Activated T-helper 1 cell treated with anti-CD3 and anti-CD28 coated beads, Interleukin-2, amount 50 U/mL, for 16 hours (primary cell): ENCODE results near the gene AP1S3.
"Not testable (repeated sequence)": the region's sequence is repeated elsewhere in the genome, so short reads cannot be mapped to it uniquely, and the experiment has no call there.

ENCODE experiments used
- DNase-seq, 2 donors: peaks; one replicate each; pipeline ENCODE4 v3.0.0-alpha.2; 2020; ENCODE audit warnings: low read depth in 1 of 2, low spot score in 1 of 2

The AP1S3 gene

DNA sequence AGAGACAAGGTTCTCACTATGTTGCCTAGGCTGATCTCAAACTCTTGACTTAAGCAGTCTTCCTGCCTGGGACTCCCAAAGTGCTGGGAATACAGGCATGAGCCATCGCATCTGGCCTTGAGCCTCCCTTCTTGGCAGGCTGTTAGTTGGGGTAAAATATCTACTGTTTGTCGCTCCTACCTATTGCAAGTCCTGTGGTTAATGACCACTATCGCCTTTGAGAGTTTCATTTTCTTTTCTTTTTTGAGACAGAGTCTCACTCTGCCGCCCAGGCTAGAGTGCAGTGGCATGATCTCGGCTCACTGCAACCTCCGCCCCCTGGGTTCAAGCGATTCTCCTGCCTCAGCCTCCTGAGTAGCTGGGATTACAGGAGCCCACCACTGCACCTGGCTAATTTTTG, 75.6 kb downstream of the AP1S3 start:
- not testable (repeated sequence) for DNase-seq

DNA sequence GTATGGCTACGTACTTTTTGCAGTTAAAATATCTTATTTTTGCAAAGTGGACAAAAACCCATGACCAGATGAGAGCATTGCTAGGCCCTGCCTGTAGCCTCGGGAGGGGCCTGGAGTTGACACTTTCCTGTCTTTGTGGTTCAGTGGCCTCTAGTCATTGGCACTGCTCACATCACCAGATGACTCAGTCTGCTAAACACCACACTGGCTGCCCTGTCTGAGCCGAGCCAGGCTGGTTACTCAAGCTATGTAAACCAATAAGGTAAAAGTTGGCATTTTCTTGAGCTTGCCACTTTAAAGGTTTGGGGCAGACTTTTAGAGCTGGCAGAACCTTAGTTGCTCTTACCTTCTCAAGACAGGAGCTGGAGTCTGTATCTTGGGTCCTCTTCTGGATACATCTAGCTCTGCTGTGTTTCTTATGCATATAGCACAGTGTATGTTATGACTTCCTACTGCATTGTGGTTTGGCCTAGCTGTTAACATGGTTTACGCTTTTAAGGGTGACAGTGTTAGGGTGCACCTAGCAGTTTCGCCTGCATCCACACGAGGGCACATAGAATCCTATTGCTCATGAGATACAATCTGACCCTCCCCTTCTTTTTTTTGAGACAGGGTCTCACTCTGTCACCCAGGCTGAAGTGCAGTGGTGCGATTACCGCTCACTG, 76.4 kb downstream of the AP1S3 start:
- peak in 1 of 2 donors; percentile 7 for DNase-seq

DNA sequence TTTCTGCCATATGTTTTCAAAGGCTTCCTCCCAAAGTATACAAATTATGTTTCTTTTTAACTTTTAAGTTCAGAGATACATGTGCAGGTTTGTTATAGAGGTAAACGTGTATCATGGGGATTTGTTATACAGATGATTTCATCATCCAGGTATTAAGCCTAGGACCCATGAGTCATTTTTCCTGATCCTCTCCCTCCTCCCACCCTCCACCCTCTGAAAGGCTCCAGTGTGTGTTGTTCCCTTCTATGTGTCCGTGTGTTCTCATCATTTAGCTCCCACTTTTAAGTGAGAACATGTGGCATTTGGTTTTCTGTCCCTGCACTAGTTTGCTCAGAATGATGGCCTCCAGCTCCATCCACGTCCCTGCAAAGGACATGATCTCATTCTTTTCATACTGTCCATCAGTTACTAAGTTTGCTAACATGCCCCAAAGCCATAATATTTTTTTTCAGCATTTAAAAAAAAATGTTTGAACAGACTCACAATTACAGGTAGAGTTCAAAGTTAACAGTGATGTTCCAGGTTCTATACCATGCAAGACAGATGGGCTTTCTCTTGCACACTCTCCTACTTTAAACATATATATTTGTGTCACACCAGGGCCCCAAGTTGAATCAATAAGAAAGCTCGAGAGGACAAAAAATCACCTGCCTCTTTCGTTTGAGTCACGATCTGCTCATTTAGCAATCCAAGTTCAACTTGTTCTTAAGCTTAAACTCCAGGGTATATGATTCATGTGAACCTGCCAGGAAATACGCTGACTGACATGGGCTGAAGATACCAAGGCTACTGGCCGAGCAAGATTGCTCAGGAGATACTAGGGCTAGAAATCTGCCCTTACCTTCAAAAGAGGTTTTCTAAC, 77.6 kb downstream of the AP1S3 start:
- no peak for DNase-seq

DNA sequence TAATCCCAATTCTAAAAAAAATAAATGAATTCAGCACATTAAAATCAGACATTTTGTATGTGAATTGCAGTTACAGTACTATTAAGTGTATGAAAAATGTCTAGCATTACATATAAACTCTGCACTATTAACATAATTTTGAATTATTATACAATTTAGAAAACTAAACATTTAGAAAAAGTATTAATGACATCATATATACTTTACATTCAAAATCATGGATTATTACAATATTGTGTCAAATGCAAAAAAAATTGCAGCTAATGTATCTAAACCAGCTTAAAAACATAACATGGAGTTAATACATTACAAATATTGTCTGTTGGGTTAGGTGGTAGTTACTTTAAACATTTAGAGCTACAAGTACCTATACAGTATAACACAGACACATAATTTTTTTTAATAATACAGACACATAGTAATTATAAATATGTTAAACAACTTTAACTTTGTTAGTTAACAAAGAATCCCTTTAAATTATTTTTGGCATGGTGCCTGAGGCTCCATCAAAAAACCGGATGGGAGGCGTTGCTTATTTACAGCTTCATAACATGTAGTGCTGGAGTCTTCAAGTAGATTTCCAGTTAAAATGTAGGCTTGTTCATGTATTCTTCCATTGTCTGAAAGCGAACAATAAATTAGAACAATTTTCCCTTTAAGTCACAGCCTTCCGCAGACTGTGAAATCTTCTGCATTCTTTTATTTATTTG, 79.1 kb downstream of the AP1S3 start:
- no peak for DNase-seq

- DNase-seq = no peak
Measured at GRCh38 chr2:223753940-223754339, 83.4 kb downstream of the AP1S3 start.

DNA sequence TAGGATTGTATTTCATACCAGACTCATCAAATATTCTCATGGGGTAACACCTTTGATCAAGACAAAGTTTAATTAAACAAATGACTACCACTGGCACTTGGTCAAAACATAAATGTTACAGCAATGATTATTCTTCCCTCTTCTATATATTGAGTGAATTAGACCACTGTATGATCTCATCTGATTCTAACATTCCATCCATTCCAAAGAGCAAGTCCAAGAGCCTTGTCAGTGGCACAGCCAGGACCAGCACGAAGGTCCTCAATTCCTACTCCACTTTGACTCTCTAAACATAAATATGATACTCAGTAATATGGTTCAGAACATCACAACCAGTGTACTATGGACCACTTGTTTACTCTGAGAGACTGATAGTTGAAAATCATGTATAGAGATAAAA, 86.4 kb downstream of the AP1S3 start:
- no peak for DNase-seq

GRCh38 chr2:223747392-223748042, 89.9 kb downstream of the AP1S3 start:
- DNase-seq = no peak

DNA sequence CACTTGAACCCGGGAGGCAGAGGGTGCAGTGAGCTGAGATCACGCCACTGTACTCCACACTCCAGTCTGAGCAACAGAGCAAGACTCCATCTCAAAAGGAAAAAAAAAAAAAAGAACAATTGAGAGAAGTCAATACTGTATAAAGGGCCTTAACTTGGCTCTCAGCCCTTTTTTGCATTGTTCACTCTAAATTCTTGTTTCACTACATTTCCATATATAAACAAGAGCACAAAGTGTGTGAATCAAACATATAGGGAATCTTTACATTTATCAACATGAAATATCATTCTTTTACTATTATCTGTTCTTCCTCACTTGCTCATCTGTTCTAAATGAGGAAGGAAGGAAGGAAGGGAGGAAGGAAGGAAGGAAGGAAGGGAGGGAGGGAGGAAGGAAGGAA, 90.8 kb downstream of the AP1S3 start:
- no peak for DNase-seq

DNA sequence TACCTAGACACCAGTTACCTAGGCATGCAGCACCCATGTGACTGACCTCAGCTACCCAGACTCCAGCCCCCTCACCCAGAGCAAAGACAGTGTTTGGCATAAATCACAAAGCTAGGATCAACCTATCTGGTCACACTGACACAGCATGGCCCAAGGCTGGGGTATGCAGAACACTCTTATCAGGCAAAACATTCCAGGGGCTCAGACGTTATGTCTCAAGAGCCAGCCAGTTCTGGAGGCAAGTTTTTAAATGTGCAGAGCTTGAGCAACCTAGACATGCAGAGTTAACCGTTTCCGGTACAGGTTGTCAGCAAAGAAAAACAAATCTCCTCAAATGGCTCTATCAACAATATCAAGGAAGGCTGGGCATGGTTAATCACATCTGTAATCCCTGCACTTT, 92.8 kb downstream of the AP1S3 start:
- DNase-seq = no peak

GRCh38 chr2:223740679-223741078, 96.7 kb downstream of the AP1S3 start:
- no peak for DNase-seq

- DNase-seq = no peak
Measured at GRCh38 chr2:223737207-223737606, 100.2 kb downstream of the AP1S3 start.

GRCh38 chr2:223736488-223736887, 100.9 kb downstream of the AP1S3 start:
- no peak for DNase-seq

DNA sequence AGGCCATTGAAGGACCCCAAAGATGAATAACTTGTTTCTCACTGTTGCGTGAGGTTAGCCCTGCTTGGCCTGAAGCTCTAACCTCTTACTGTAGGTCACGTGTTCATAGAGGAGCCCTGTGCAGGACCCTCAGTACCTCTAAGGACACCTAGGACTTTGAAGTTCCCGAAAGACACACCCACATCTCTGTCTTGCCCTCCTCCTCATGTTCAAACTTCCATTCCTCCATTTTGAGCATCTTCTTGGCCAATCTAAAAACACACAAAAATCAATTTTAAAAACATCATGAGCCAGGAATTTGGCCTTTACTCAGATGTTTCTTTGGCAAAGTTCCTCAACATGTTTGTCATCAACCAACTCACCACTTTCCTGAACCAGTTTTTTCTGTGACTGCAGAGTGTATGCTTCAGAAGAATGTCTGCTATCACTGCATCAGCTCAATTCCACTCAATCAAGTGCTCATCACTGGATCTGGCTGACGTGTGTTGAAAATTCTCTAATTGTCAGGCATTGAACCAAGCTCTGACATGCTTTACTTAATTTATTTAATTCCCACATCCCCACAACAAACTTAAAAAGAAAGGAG, 101.6 kb downstream of the AP1S3 start:
- DNase-seq = no peak

DNA sequence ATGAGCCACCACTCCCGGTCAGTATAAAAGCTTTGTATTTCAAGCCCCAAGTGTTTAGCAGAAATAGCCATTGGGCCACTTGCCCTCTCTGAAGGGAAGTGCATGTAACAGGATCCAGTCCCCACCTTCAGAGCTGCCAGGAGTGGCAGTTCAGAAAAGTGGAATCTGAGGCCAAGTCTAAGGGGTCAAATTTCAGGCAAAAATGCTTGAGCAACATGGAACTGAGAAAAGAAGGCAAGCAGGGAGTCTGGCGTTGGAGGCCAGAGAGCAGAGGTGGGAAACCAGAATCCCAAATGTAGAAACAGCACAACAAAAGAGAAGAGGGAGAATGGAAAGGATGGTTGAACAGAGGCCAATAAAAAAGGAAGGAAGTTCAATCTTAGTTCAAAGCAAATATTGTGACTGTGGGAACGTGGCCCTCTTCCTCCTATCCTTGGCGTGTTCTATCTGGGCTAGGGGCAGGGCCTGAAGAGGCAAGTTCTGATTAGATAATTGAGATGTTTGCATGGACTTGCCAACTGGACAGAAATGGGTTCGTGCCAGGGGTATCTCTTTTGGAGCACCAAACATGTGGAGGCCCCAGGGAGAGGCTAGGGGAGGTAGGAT, 102.2 kb downstream of the AP1S3 start:
- no peak for DNase-seq

DNA sequence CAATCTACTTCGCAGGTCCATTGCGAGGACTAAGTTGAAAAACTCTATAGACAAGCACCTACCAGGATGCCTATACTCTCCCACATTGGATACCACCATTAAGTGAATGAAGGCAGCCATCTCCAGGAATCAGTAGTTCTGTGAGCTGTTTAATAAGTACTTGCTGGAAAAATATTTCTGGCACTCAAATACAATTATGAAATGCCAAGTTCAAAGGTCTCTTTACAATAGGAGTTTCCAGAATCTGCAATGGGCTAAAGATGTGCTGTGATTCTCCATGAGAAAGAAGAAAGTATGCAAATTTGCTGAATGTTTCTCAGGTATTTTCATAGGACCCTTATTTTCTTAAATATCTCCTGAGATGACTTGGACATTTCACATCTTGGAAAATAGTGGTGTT, 103.0 kb downstream of the AP1S3 start:
- DNase-seq = no peak

- DNase-seq = no peak
Measured at GRCh38 chr2:223732346-223732745, 105.0 kb downstream of the AP1S3 start.

GRCh38 chr2:223731503-223731902, 105.9 kb downstream of the AP1S3 start:
- DNase-seq = no peak

DNA sequence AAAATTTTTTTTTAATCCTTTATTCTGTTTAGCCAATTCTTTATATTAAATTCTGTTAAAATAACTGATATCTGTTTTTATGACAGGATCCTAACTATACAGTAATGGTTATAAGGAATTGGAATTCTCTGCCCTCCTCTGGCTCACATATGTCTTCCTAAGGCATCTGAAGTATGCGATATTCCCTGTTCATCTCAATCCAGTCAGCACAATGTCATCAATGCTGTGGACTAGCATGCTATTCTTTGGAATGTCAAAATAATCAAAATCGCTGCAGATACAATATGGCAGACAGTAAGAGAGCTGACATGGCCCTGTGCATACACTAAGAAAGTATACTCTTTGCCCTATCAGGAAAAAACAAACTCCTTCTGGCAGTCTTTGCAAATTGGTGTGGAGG, 107.6 kb downstream of the AP1S3 start:
- DNase-seq = no peak

- no peak for DNase-seq
Measured at GRCh38 chr2:223727562-223727961, 109.8 kb downstream of the AP1S3 start.
